Esophagus muscularis mucosa (tissue), 4 donors: ENCODE data around the gene DGKG.

ENCODE experiments used
- EP300 ChIP-seq: sonication (generic); formaldehyde crosslinking; IDR thresholded peaks from one replicate; pipeline ENCODE4 v1.6.1; 2017; ENCODE audit warnings: antibody characterized with exemption
- POLR2A ChIP-seq: fragments of 450-650 bp; IDR thresholded peaks from one replicate; pipeline ENCODE4 v1.6.1; 2017; ENCODE audit warnings: antibody characterized with exemption, moderate library complexity, mild to moderate bottlenecking, low read depth
- TF ChIP-seq, protein P1 (sequence below), 3 experiments: fragments of 200-600 bp in 2 of 3; fragments of 450-650 bp in 1 of 3; sonication (generic) in 2 of 3; IDR thresholded peaks; one replicate each; pipeline ENCODE4 v1.5.1; 2017 to 2019; ENCODE audit warnings: antibody characterized with exemption in 3 of 3, mild to moderate bottlenecking in 2 of 3, moderate library complexity in 1 of 3

GRCh38 chr3:186213946-186214345, 148.1 kb downstream of the DGKG start:
- TF ChIP-seq, protein P1, sequence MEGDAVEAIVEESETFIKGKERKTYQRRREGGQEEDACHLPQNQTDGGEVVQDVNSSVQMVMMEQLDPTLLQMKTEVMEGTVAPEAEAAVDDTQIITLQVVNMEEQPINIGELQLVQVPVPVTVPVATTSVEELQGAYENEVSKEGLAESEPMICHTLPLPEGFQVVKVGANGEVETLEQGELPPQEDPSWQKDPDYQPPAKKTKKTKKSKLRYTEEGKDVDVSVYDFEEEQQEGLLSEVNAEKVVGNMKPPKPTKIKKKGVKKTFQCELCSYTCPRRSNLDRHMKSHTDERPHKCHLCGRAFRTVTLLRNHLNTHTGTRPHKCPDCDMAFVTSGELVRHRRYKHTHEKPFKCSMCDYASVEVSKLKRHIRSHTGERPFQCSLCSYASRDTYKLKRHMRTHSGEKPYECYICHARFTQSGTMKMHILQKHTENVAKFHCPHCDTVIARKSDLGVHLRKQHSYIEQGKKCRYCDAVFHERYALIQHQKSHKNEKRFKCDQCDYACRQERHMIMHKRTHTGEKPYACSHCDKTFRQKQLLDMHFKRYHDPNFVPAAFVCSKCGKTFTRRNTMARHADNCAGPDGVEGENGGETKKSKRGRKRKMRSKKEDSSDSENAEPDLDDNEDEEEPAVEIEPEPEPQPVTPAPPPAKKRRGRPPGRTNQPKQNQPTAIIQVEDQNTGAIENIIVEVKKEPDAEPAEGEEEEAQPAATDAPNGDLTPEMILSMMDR (IDR thresholded peaks at IDR 0.05) = no peak
- TF ChIP-seq EP300 (no peak), POLR2A (no peak)
